ENCODE data around the gene LTBP2. TPM values are rescaled to one million over a fixed set of nuclear protein-coding genes. Genes with fewer than 3 reads are reported as not detected.

LTBP2 gene
- total and polyA plus RNA-seq, 2 of the 13 experiments (the other 11 are each of a cell fraction or from before 2014, with no cell fraction given), result 0.20 to 0.41 TPM

DNA sequence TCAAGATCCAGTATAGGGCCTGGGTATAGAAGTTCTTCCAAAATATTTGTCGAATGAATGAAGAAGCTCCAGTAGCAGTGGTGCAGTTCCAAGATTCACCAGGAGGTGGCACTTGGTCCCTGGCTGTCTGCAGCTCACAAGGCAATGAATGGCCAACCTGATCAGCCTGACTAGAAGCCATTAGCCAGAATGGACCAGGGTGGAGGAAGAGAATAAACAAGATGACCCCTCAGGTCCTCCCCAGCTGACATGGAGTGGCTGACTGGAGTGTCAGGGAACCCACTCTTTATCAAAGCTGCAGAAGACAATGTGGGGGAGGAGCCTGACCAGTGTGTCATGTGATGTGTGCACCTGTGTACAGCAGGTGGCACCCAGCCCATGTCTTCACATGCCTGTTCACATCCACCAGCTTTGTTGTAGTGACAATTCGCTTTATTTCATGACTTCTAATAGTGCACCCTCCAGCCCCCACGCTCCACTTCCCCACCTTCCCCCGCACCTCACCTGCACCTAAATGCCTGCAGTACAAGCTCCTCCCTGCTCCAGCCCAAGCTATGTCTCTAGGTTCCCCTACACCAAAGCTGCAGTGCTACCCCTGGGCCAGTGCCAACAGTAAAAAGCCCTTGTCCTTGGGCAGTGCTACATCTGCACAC, 3.0 kb downstream of the LTBP2 start (continued):
- TF ChIP-seq, protein P1, sequence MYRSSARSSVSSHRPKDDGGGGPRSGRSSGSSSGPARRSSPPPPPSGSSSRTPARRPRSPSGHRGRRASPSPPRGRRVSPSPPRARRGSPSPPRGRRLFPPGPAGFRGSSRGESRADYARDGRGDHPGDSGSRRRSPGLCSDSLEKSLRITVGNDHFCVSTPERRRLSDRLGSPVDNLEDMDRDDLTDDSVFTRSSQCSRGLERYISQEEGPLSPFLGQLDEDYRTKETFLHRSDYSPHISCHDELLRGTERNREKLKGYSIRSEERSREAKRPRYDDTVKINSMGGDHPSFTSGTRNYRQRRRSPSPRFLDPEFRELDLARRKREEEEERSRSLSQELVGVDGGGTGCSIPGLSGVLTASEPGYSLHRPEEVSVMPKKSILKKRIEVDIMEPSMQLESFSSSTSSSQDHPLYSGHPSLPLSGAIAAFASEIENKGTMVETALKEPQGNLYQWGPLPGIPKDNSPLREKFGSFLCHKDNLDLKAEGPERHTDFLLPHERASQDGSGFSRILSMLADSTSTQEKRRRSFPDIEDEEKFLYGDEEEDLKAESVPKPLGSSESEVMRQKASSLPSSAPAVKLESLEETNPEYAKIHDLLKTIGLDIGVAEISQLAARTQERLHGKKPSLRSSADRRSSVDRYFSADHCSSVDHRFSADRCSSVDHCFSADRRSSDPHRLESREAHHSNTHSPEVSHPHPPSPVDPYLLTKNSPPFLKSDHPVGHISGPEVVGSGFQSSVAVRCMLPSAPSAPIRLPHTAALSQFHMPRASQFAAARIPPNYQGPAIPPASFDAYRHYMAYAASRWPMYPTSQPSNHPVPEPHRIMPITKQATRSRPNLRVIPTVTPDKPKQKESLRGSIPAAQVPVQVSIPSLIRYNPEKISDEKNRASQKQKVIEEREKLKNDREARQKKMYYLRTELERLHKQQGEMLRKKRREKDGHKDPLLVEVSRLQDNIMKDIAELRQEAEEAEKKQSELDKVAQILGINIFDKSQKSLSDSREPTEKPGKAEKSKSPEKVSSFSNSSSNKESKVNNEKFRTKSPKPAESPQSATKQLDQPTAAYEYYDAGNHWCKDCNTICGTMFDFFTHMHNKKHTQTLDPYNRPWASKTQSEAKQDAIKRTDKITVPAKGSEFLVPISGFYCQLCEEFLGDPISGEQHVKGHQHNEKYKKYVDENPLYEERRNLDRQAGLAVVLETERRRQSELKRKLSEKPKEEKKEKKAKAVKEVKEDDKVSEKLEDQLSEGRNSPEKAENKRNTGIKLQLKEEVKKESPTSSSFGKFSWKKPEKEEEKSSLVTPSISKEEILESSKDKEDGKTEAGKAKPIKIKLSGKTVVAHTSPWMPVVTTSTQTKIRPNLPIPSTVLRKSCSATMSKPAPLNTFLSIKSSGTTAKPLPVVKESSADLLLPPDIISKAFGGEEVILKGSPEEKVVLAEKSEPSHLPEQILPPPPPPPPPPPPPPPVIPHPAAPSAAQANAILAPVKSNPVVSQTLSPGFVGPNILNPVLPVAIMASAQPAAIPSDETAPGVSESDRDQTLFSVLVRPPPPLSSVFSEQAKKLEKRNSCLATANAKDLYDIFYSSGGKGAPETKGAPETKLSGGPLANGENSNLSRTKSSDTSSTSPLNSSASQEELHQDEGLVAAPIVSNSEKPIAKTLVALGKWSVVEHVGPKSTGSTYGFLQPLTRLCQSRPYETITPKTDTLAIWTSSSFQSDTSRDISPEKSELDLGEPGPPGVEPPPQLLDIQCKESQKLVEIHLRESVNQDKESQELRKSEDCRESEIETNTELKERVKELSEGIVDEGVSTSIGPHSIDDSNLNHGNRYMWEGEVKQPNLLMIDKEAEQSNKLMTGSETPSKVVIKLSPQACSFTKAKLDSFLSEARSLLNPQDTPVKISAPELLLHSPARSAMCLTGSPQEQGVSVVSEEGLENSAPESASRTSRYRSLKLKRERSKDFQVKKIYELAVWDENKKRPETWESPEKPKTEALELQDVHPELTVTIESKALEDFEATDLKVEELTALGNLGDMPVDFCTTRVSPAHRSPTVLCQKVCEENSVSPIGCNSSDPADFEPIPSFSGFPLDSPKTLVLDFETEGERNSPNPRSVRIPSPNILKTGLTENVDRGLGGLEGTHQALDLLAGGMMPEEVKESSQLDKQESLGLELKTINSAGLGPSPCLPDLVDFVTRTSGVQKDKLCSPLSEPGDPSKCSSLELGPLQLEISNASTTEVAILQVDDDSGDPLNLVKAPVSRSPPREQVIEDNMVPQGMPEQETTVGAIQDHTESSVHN (CRISPR knock-in tag; IDR thresholded peaks at IDR 0.05), result no peak
- TF ChIP-seq KDM5A (IDR thresholded peaks at IDR 0.05; ENCODE audit: borderline replicate concordance, low read length) (no peak), SALL2 (CRISPR knock-in tag; IDR thresholded peaks at IDR 0.05) (no peak), ZNF878 (CRISPR knock-in tag; IDR thresholded peaks at IDR 0.05) (no peak), ZNF614 (CRISPR knock-in tag; IDR thresholded peaks at IDR 0.05; ENCODE audit: borderline replicate concordance) (no peak)
- TF ChIP-seq, protein P2, sequence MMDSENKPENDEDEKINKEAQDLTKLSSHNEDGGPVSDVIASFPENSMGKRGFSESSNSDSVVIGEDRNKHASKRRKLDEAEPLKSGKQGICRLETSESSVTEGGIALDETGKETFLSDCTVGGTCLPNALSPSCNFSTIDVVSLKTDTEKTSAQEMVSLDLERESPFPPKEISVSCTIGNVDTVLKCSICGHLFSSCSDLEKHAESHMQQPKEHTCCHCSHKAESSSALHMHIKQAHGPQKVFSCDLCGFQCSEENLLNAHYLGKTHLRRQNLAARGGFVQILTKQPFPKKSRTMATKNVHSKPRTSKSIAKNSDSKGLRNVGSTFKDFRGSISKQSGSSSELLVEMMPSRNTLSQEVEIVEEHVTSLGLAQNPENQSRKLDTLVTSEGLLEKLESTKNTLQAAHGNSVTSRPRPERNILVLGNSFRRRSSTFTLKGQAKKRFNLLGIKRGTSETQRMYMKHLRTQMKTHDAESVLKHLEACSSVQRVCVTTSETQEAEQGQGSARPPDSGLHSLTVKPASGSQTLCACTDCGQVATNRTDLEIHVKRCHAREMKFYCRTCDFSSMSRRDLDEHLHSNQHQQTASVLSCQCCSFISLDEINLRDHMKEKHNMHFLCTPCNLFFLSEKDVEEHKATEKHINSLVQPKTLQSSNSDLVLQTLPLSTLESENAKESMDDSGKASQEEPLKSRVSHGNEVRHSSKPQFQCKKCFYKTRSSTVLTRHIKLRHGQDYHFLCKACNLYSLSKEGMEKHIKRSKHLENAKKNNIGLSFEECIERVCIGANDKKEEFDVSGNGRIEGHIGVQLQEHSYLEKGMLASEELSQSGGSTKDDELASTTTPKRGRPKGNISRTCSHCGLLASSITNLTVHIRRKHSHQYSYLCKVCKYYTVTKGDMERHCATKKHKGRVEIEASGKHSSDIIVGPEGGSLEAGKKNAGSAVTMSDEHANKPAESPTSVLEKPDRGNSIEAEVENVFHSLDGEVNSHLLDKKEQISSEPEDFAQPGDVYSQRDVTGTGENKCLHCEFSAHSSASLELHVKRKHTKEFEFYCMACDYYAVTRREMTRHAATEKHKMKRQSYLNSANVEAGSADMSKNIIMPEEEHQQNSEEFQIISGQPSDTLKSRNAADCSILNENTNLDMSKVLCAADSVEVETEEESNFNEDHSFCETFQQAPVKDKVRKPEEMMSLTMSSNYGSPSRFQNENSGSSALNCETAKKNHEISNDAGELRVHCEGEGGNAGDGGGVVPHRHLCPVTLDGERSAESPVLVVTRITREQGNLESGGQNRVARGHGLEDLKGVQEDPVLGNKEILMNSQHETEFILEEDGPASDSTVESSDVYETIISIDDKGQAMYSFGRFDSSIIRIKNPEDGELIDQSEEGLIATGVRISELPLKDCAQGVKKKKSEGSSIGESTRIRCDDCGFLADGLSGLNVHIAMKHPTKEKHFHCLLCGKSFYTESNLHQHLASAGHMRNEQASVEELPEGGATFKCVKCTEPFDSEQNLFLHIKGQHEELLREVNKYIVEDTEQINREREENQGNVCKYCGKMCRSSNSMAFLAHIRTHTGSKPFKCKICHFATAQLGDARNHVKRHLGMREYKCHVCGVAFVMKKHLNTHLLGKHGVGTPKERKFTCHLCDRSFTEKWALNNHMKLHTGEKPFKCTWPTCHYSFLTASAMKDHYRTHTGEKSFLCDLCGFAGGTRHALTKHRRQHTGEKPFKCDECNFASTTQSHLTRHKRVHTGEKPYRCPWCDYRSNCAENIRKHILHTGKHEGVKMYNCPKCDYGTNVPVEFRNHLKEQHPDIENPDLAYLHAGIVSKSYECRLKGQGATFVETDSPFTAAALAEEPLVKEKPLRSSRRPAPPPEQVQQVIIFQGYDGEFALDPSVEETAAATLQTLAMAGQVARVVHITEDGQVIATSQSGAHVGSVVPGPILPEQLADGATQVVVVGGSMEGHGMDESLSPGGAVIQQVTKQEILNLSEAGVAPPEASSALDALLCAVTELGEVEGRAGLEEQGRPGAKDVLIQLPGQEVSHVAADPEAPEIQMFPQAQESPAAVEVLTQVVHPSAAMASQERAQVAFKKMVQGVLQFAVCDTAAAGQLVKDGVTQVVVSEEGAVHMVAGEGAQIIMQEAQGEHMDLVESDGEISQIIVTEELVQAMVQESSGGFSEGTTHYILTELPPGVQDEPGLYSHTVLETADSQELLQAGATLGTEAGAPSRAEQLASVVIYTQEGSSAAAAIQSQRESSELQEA (CRISPR knock-in tag; IDR thresholded peaks at IDR 0.05; ENCODE audit: not compliant biosample characterization), result no peak
- TF ChIP-seq, protein P3, sequence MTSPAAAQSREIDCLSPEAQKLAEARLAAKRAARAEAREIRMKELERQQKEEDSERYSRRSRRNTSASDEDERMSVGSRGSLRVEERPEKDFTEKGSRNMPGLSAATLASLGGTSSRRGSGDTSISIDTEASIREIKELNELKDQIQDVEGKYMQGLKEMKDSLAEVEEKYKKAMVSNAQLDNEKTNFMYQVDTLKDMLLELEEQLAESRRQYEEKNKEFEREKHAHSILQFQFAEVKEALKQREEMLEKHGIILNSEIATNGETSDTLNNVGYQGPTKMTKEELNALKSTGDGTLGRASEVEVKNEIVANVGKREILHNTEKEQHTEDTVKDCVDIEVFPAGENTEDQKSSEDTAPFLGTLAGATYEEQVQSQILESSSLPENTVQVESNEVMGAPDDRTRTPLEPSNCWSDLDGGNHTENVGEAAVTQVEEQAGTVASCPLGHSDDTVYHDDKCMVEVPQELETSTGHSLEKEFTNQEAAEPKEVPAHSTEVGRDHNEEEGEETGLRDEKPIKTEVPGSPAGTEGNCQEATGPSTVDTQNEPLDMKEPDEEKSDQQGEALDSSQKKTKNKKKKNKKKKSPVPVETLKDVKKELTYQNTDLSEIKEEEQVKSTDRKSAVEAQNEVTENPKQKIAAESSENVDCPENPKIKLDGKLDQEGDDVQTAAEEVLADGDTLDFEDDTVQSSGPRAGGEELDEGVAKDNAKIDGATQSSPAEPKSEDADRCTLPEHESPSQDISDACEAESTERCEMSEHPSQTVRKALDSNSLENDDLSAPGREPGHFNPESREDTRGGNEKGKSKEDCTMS (CRISPR knock-in tag; conservative IDR thresholded peaks at IDR 0.05), result no peak

Measured in HepG2 (cell line).